Measurements from ENCODE around the gene TMEM219.
"Not testable (repeated sequence)": the region's sequence is repeated elsewhere in the genome, so short reads cannot be mapped to it uniquely, and the experiment has no call there.

TMEM219 gene

GRCh38 chr16:30010844-30011713, 49.2 kb downstream of the TMEM219 start, which contains the start of gene DOC2A:
TSS of gene DOC2A (minus strand) at chr16:30011027. CDS start at chr16:30010222, 805 bp downstream.
- peak in 6 of 56 donors; percentile 16 to 84 (median 23) for DNase-seq

- no peak for DNase-seq
These were observed 50.0 kb downstream of the TMEM219 start for GRCh38 chr16:30011714-30012504.

DNA sequence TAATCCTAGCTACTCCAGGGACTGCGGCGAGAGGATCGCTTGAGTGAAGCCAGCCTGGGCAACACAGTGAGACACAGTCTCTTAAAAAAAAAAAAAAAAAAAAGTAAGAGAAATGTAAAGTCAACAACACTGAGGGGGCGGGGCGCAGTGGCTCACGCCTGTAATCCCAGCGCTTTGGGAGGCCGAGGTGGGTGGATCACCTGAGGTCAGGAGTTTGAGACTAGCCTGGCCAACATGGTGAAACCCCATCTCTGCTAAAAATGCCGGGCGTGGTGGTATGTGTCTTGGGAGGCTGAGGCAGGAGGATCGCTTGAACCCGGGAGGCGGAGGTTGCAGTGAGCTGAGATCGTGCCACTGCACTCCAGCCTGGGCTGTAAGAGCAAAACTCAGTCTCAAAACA, 50.7 kb downstream of the TMEM219 start:
- DNase-seq, result not testable (repeated sequence)

DNA sequence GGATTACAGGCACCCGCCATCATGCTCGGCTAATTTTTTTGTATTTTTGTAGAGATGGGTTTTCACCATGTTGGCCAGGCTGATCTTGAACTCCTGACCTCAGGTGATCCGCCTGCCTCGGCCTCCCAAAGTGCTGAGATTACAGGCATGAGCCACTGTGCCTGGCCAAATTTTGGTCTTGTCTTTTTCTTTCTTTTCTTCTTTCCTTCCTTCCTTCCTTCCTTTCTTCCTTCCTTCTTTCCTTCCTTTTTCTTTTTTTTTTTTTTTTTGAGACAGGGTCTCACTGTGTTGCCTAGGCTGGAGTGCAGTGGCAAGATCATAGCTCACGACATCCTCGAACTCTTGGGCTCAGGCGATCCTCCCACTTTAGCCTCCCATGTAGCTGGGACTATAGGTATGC, 53.6 kb downstream of the TMEM219 start:
- DNase-seq, result not testable (repeated sequence)

- DNase-seq, result no peak
These were observed 54.8 kb downstream of the TMEM219 start for GRCh38 chr16:30016555-30017276.

DNA sequence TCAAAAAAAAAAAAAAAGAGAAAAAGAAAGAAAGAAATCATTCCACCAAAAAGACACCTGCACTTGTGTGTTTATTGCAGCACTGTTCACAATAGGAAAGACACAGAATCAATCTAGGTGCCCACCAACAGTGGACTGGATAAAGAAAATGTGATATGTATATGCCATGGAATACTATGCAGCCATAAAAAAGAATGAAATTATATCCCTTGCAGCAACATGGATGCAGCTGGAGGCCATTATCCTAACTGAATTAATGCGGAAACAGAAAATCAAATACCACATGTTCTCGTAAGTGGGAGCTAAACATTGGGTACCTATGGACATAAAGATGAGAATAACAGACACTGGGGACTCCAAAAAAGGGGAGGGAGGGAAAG, 55.4 kb downstream of the TMEM219 start:
- DNase-seq, result no peak

- not testable (repeated sequence) for DNase-seq
These were observed 56.1 kb downstream of the TMEM219 start for GRCh38 chr16:30017937-30018336.

DNA sequence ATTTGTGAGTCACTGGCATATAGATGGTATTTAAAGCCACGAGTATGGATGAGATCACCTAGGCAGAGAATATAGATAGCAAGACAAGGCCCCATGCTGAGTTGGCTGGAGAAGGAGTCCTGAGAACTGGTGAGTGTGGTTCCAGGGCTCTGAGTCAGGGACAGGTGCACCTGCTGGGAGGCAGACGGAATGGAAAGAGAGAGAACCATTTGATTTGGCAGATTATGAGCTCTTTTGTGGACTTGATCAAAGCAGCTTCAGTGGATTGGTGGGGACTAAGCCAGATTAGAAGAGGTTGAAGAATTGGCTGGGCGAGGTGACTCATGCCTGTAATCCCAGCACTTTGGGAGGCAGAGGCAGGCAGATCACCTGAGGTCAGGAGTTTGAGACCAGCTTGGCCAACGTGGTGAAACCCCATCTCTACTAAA, 56.9 kb downstream of the TMEM219 start:
- no peak for DNase-seq
